Neural cell (in vitro differentiated cells): Measurements from ENCODE around the gene MYB. TPM values are rescaled to one million over a fixed set of nuclear protein-coding genes. Genes with fewer than 3 reads are reported as not detected.
"Not testable (repeated sequence)": the region's sequence is repeated elsewhere in the genome, so short reads cannot be mapped to it uniquely, and the experiment has no call there.

ENCODE experiments used
- H2AFZ ChIP-seq: fragments of 200-600, 300-800 bp; sonication (generic), shearing (Covaris generic); 2 replicates; pipeline ENCODE4 v1.6.0; 2014; ENCODE audit warnings: low read depth, mild to moderate bottlenecking, antibody characterized with exemption, low read length, moderate library complexity
- H3F3A ChIP-seq: fragments of 200-600 bp; shearing (Covaris generic); 2 replicates; pipeline ENCODE4 v1.6.1; 2016; ENCODE audit warnings: mild to moderate bottlenecking, moderate library complexity, mixed read lengths, antibody characterized with exemption, low read length; ENCODE audit not compliant: insufficient read depth, poor library complexity, severe bottlenecking
- H3K27ac ChIP-seq: fragments of 200-600, 300-800 bp; sonication (generic), shearing (Covaris generic); 2 replicates; pipeline ENCODE4 v1.5.1; 2014; ENCODE audit warnings: mild to moderate bottlenecking, low read length, moderate library complexity
- H3K27me3 ChIP-seq: fragments of 300-800, 200-600 bp; sonication (generic), shearing (Covaris generic); 2 replicates; pipeline ENCODE4 v1.6.0; 2014; ENCODE audit warnings: mild to moderate bottlenecking, low read depth, low read length, moderate library complexity; ENCODE audit not compliant: insufficient read depth
- H3K36me3 ChIP-seq: fragments of 300-800, 200-600 bp; sonication (generic), shearing (Covaris generic); 2 replicates; pipeline ENCODE4 v1.5.1; 2014; ENCODE audit warnings: mild to moderate bottlenecking, antibody characterized with exemption, low read length, moderate library complexity; ENCODE audit not compliant: insufficient read depth
- H3K4me2 ChIP-seq: fragments of 300-800, 200-600 bp; sonication (generic), shearing (Covaris generic); 2 replicates; pipeline ENCODE4 v1.6.0; 2014; ENCODE audit warnings: mild to moderate bottlenecking, low read length
- H3K4me3 ChIP-seq: fragments of 300-800, 200-600 bp; sonication (generic), shearing (Covaris generic); 2 replicates; pipeline ENCODE4 v1.5.1; 2014; ENCODE audit warnings: mild to moderate bottlenecking, low read length, moderate library complexity
- H3K79me2 ChIP-seq: fragments of 200-600 bp; shearing (Covaris generic); replicated peaks from 2 replicates; pipeline ENCODE4 v1.6.0; 2014; ENCODE audit warnings: mild to moderate bottlenecking, low read length, moderate library complexity; ENCODE audit not compliant: insufficient read depth
- H3K9ac ChIP-seq: fragments of 300-800, 200-600 bp; sonication (generic), shearing (Covaris generic); 2 replicates; pipeline ENCODE4 v1.6.1; 2016; ENCODE audit warnings: mild to moderate bottlenecking, low read length, mixed read lengths
- H3K9me2 ChIP-seq: fragments of 200-600 bp; shearing (Covaris generic); 2 replicates; pipeline ENCODE4 v1.6.1; 2016; ENCODE audit warnings: mild to moderate bottlenecking, low read length, mixed read lengths; ENCODE audit not compliant: insufficient read depth
- H3K9me3 ChIP-seq: fragments of 200-600, 300-800 bp; sonication (generic), shearing (Covaris generic); 2 replicates; pipeline ENCODE4 v1.6.1; 2016; ENCODE audit warnings: mild to moderate bottlenecking, mixed run types, low read length, moderate library complexity, mixed read lengths
- H4K20me1 ChIP-seq: fragments of 200-600 bp; shearing (Covaris generic); 2 replicates; pipeline ENCODE4 v1.6.1; 2016; ENCODE audit warnings: mild to moderate bottlenecking, mixed run types; ENCODE audit not compliant: insufficient read depth
- CTCF ChIP-seq: fragments of 450-650 bp; IDR thresholded peaks from 2 replicates; pipeline ENCODE4 v1.5.1; 2014; ENCODE audit warnings: antibody characterized with exemption, mild to moderate bottlenecking, moderate library complexity; ENCODE audit not compliant: poor library complexity, severe bottlenecking
- EP300 ChIP-seq: fragments of 450-650 bp; conservative IDR thresholded peaks from 2 replicates; pipeline ENCODE4 v1.6.1; 2014; ENCODE audit warnings: antibody characterized with exemption, mild to moderate bottlenecking, moderate library complexity; ENCODE audit not compliant: poor library complexity, severe bottlenecking
- EZH2 ChIP-seq: fragments of 200-600, 300-800 bp; shearing (Covaris generic), sonication (generic); IDR thresholded peaks from 2 replicates; pipeline ENCODE4 v1.6.1; 2014; ENCODE audit warnings: antibody characterized with exemption, low read length, borderline replicate concordance, mild to moderate bottlenecking; ENCODE audit not compliant: insufficient read depth, poor library complexity, severe bottlenecking
- MXI1 ChIP-seq: fragments of 450-650 bp; conservative IDR thresholded peaks from 2 replicates; pipeline ENCODE4 v1.6.1; 2014; ENCODE audit warnings: antibody characterized with exemption, mild to moderate bottlenecking; ENCODE audit not compliant: poor library complexity, severe bottlenecking
- POLR2AphosphoS5 ChIP-seq: IDR thresholded peaks from 2 replicates; pipeline ENCODE4 v1.6.1; 2012
- RAD21 ChIP-seq: fragments of 450-650 bp; conservative IDR thresholded peaks from 2 replicates; pipeline ENCODE4 v1.6.1; 2014; ENCODE audit warnings: antibody characterized with exemption, mild to moderate bottlenecking, moderate library complexity
- REST ChIP-seq: IDR thresholded peaks from 2 replicates; pipeline ENCODE4 v1.6.1; 2012; ENCODE audit warnings: borderline replicate concordance
- SMC3 ChIP-seq: fragments of 450-650 bp; conservative IDR thresholded peaks from 2 replicates; pipeline ENCODE4 v1.6.1; 2014; ENCODE audit warnings: antibody characterized with exemption, mild to moderate bottlenecking, moderate library complexity; ENCODE audit not compliant: poor library complexity
- TAF1 ChIP-seq: IDR thresholded peaks from 2 replicates; pipeline ENCODE4 v1.6.1; 2012; ENCODE audit warnings: low read depth
- polyA plus RNA-seq: library from polyadenylated mRNA; depleted of rRNA; stranded (reverse); fragments of >200 nt; gene quantifications from 2 replicates; pipeline ENCODE4 v1.2.3, GENCODE V29; 2014

Gene MYB
- polyA plus RNA-seq, 1 donor from 2014 or later = 4.0 TPM

GRCh38 chr6:135149376-135149775 lies 31.7 kb upstream of the MYB start:
- H3K27ac ChIP-seq = no peak overlapping the region
- H3K36me3 ChIP-seq = no peaks in the 10 kb centered on the region
- H3K9me3 ChIP-seq = no peaks in the 10 kb centered on the region
- no peak overlapping the region for H2AFZ ChIP-seq
- H3K79me2 ChIP-seq = no peaks in the 10 kb centered on the region
- H3K27me3 ChIP-seq = no peaks in the 10 kb centered on the region
- H3K9ac ChIP-seq = no peak overlapping the region
- no peak overlapping the region for H3K4me2 ChIP-seq
- H3K4me3 ChIP-seq = no peak overlapping the region
- TF ChIP-seq TAF1 (no peak), EZH2 (no peak), RAD21 (no peak), MXI1 (no peak), CTCF (no peak), POLR2AphosphoS5 (no peak), SMC3 (no peak), EP300 (no peak), REST (no peak)
- H3F3A ChIP-seq = no peaks in the 10 kb centered on the region
- no peaks in the 10 kb centered on the region for H4K20me1 ChIP-seq
- H3K9me2 ChIP-seq = no peaks in the 10 kb centered on the region

- H3K9ac ChIP-seq, H4K20me1 ChIP-seq, H3K79me2 ChIP-seq, H3K27ac ChIP-seq, H3K4me3 ChIP-seq, H3K36me3 ChIP-seq, H3K27me3 ChIP-seq, H2AFZ ChIP-seq, H3F3A ChIP-seq, H3K9me2 ChIP-seq, H3K4me2 ChIP-seq, H3K9me3 ChIP-seq: not testable (repeated sequence)
Observed at GRCh38 chr6:135150481-135150880, 30.6 kb upstream of the MYB start.

- H2AFZ ChIP-seq, H3K4me3 ChIP-seq, H3K27ac ChIP-seq, H4K20me1 ChIP-seq, H3K36me3 ChIP-seq, H3K9me2 ChIP-seq, H3K4me2 ChIP-seq, H3F3A ChIP-seq, H3K9ac ChIP-seq, H3K27me3 ChIP-seq, H3K79me2 ChIP-seq, H3K9me3 ChIP-seq: not testable (repeated sequence)
Observed at GRCh38 chr6:135154125-135154524, 27.0 kb upstream of the MYB start.
